LNCAP (cell line): ENCODE measurements around the gene MASP1.

ENCODE experiments used
- TF ChIP-seq, protein P1 (sequence below): fragments of 450-650 bp; IDR thresholded peaks from 2 replicates; pipeline ENCODE4 v1.5.1; 2017; ENCODE audit warnings: mild to moderate bottlenecking

MASP1 gene

DNA sequence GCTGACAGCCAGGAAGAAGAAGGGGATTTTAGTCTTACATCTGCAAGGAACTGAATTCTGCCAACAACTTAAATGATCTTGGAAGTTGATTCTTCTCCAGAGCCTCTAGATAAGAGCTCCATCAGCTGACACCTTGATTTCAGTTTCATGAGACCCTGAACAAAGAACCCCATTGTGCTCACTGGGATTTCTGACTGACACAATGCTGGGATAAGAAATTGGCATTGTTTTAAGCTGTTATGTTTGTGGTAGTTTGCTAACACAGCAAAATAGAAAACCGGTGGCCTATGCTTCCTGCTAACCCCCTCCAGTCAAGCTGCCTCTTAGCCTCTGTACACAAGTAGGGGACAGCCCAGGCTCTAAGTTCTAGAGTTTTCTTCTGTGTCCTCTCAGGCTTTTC lies 36.2 kb downstream of the MASP1 start:
- TF ChIP-seq, protein P1, sequence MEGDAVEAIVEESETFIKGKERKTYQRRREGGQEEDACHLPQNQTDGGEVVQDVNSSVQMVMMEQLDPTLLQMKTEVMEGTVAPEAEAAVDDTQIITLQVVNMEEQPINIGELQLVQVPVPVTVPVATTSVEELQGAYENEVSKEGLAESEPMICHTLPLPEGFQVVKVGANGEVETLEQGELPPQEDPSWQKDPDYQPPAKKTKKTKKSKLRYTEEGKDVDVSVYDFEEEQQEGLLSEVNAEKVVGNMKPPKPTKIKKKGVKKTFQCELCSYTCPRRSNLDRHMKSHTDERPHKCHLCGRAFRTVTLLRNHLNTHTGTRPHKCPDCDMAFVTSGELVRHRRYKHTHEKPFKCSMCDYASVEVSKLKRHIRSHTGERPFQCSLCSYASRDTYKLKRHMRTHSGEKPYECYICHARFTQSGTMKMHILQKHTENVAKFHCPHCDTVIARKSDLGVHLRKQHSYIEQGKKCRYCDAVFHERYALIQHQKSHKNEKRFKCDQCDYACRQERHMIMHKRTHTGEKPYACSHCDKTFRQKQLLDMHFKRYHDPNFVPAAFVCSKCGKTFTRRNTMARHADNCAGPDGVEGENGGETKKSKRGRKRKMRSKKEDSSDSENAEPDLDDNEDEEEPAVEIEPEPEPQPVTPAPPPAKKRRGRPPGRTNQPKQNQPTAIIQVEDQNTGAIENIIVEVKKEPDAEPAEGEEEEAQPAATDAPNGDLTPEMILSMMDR = no peak

DNA sequence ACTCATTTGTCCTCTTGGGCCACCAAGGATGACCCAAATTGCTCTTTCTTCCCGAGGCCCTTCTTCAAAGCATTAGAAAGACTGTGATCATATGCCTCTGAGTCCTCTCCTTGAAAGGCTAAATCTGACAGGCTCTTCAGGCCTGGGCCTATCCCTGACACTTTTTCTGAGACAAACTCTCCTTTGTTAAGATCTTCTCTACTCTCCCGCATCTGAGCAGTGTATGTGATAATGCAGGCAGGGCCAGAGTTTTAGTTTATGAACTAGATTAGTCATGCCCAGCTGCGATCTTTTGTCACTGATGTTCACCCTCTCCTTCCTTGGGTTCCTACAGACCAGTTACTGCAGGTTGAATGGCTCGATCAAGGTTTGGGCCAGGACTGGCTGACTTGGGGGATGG lies 39.2 kb downstream of the MASP1 start:
- TF ChIP-seq, protein P1 = no peak

DNA sequence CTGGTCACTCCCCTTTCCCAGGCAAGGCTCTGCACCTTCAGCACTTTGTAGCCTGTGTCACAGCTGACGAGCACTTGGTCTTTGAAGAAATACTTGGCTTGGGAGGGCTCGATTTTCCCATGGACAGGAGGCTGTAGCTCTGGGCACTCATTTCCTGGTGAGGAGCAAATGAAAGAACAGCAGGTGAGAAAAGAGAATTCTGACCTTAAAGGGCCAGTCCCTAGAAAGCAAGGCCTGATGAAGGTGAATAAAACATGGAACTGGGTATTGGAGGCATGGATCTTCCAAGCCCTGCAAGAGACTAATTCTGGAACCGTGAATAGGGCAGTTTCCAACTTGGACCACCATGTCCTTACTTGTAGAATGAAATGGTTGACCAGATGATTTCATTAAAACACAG lies 39.9 kb downstream of the MASP1 start:
- TF ChIP-seq, protein P1 = no peak

DNA sequence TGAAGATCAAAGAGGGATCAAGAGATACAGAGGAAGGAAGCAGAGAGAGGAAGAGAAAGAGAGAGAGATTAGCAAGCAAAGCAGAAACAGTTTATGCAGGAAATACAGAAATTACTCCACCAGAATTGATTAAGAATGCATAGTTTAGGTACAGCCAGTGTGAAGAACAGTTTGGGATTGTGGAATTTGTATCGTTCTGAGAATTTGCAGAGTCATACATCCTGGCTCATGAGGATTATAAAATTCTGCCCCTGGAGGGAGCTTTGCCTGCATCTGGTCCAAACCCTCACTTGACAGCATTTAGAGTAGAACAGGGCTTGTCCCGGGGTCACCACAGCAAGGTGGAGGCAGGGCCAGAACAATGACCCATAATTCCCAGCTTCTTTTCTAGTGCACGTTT lies 44.1 kb downstream of the MASP1 start:
- TF ChIP-seq, protein P1 = no peak

DNA sequence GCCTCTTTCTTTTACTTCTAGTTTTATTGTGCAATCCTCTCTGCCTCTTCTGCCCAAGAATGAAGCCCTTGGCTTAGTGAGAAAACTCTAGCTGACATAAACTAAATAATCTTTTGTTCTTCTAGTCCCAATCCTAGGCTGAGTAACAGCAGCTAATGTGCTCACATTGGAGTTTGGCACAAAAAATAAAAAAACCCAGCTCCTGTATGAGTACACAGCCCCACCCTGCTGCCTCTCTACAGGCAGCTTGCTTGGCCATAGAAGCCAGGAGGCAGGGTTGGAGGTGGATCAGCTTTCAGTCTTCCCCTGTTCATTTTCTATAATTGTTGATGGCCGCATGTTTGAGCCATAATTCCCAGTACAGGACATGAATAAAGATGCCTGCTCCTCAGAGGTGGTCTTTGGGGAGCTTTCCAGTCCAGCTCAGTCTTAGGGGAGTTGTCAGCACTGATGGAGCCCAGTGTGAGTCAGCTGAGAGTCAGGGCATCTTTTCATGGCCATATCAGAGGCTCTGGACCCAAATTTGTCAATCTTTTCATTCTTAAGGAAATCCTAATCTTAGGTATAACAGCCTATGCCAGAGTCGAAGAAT lies 47.5 kb downstream of the MASP1 start:
- TF ChIP-seq, protein P1 = no peak

DNA sequence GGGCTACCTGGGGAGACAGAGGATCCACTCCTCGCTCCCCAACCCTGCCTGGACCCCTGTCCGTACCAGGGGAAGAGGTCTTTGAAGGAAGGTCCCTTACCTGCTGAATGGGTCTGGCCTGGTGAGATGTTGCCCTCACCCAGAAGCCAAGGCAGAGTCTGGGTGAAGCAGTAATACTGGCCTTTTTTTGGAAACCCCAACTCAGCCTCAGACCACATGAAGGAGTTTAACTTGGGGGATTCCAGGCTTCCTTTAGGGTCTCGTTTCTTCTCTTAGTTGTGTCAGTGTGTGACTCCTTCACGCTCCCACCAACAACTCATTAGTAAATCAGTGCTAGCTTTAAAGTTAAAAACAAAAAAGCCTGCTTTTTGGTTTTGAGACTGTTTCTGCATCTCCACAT lies 48.6 kb downstream of the MASP1 start:
- TF ChIP-seq, protein P1 = no peak

DNA sequence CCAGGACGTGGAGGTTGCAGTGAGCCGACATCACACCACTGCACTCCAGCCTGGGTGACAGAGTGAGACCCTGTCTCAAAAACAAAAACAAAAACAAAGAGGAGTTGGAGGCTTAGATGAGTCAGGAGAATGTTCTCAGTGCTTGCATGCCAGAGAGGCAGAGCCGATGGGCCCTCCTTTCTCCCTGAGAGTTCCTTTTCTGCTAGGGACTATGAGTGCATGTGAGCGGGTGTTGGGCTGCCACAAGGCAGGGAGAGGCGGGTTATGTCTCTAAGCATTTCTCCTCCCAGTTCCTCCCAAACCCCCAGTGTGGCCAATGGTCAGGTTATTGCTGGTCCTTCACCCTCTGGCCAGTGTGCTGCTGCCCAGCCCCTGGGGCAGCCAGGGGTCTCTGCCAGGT lies 49.1 kb downstream of the MASP1 start:
- TF ChIP-seq, protein P1 = no peak

DNA sequence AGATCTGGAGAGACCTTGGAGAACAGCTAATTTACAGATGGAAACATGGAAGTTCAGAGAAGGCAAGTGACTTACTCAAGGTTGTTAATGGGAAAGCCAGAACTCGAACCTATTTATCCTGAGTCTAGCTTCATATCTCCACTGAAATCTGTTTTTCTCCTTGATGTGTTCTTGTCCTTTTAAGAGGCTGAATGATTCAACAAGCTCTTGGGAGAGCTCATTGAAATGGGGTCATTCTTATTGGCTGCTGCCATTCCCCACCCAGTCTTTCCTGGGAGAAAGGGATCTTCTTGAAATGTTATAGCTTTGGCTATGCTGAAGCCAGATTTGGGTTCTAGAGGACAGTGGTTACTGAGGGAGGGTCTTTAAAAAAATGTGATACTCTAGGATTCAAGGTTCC lies 53.3 kb downstream of the MASP1 start:
- TF ChIP-seq, protein P1 = no peak
